HG02840 (cell line): ENCODE data around the gene GSK3B.
"Not testable (repeated sequence)": the region's sequence is repeated elsewhere in the genome, so short reads cannot be mapped to it uniquely, and the experiment has no call there.

Experiments
- ATAC-seq: cut with Tn5 transposase; IDR thresholded peaks from one replicate; pipeline ENCODE4 v1.9.1; 2021; ENCODE audit warnings: mild to moderate bottlenecking, moderate library complexity, moderate number of reproducible peaks; ENCODE audit not compliant: unreplicated experiment, low FRiP score

Gene GSK3B

DNA sequence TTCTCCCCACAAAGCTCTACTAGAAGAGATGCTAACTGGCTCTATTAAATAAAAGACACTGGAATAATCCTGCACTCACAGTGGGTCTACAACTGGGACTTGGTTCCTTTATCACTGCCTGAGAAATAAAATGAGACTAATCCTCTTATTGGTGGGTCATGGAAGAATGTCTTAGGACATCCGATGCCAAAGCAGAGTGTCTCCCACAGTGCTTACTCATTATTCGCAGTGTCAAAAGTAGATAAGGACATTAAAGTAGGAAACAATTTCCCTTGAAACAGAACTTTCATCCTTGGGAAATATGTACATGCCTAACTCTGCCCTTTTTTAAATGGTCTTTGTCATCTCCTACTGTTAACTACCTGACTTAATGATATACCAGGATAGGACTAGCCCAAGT lies 71.5 kb downstream of the GSK3B start:
- no peak for ATAC-seq

DNA sequence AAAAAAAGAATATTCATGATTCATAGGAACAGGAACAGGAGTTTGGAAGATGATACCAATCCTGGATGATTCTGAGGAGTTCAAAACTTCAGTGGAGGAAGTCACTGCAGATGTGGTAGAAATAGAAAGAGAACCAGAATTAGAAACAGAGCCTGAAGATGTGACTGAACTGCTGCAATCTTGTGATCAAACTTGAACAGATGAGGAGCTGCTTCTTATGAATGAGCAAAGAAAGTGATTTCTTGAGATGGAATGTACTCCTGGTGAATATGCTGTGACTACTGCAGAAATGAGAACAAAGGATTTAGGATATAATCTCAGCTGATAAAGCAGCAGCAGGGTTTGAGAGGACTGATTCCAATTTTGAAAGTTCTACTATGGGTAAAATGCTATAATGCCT lies 72.7 kb downstream of the GSK3B start:
- ATAC-seq = no peak

DNA sequence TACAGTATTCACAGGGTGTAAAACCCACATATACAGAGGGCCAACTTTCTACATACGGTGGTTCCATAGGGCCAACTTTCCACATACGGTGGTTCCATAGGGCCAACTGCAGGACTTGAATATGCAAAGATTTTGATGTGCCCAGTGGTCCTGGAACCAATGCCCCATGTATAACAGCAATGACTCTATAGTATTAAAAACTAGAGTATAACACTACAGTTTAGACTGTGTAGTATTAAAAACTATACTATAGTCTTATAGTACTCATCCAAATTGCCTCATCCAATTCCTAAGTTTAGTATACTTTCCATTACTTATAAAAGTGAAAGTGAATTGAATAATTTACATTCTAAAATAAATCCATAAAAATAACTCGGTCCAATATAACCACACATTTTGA lies 75.9 kb downstream of the GSK3B start:
- no peak for ATAC-seq

DNA sequence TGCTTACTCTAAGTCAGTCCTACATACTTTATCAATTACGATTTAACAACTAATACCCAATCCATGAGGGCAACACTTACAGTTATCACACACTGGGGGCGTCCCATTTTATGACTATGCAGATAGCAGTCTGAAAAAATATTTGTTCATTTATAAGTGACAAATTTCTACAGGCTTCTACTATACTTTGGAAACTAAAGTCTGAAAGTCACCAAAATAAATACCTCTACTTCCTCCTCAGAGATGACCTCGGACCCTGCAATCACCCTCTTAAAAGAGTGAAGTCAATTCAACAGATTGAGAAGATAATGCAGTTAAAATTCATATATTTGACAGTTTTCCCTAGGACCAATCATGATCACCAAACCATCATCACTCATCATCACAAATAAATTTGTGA lies 76.6 kb downstream of the GSK3B start:
- ATAC-seq = no peak

GRCh38 chr3:120013481-120013880 lies 80.8 kb downstream of the GSK3B start:
- no peak for ATAC-seq

DNA sequence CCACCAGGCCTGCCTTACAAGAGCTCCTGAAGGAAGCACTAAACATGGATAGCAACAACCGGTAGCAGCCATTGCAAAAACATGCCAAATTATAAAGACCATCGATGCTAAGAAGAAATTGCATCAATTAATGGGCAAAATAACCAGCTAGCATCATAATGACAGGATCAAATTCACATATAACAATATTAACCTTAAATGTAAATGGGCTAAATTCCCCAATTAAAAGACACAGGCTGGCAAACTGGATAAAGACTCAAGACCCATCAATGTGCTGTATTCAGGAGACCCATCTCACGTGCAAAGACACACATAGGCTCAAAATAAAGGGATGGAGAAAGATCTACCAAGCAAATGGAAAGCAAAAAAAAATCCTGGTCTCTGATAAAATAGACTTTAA lies 88.5 kb downstream of the GSK3B start:
- not testable (repeated sequence) for ATAC-seq

- not testable (repeated sequence) for ATAC-seq
Observed at GRCh38 chr3:120004008-120004498, 90.2 kb downstream of the GSK3B start.

GRCh38 chr3:119998166-119998565 lies 96.1 kb downstream of the GSK3B start:
- ATAC-seq = no peak

GRCh38 chr3:119990888-119991287 lies 103.4 kb downstream of the GSK3B start:
- ATAC-seq = no peak

DNA sequence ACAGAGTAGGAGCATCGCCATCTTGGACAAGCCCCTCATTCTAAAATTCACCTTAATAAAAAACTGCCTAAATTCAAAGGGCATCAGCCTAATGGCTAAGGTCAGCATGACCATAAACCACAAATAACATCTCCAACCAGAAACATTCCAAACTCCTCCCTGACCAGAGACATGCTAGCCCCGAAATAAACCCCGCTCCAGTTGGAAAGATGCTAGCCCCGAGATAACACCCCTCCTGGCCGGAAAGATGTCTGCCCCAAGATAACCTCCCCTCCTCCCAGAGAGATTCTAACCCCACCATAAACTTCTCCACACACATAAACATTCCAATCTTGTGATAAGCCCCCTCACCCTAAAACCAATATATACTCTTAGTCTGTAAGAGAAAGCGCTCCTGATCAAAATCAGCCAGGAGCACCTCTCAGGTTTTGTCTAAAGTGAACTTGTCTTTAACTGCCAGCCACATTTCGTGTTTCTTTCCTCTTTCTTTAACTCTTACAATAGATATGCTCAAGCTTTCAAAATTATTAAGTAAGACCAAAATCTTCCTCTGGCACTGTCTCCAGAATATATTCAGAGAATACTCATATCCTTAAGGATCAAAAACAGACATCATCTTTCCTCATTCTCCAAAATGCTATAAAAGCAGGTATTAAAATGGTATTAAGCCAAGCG lies 104.1 kb downstream of the GSK3B start:
- ATAC-seq = no peak

GRCh38 chr3:119986812-119987211 lies 107.4 kb downstream of the GSK3B start:
- ATAC-seq = not testable (repeated sequence)

DNA sequence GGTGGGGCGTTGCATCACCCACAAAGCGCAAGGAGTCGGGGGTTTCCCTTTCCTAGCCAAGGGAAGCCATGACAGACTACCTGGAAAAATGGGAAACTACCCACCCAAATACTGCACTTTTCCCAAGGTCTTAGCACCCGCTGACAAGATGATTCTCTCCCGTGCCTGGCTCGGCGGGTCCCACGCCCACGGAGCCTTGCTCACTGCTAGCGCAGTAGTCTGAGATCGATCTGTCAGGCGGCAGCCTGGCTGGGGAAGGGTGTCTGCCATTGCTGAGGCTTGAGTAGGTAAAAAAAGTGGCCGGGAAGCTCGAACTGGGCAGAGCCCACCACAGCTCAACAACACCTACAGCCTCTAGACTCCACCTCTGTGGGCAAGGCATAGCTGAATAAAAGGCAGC lies 112.9 kb downstream of the GSK3B start:
- no peak for ATAC-seq

DNA sequence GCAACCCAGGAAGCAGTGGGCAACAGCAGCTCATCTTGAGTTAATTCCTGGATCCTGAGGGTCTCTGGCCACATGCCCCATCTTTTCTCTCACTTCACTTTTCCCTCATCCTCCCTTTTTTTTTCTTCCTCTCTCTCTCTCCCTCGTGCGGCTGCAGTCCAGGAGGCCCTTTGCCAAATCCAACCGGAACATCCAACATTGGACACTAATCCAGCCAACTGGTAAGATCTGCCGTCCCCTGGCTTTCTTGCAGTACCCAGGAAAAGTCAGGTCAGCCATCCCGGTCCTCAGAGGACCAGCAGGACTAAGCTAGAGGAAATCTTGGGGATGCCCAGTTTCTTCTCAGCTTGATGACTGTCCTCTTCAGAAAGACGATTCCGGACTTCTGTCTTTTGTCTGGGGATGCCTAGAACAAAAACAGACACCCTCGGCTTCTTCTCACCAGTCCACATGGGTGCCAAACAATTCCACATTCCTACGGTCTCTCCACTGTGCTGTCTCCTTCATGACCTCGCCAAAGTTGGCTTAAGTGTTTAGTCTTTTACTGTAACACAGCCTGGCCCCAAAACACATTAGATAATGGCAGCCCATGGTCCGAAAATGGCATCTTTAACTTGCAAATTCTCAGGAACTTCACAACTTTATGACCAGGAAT lies 115.6 kb downstream of the GSK3B start:
- ATAC-seq = no peak

DNA sequence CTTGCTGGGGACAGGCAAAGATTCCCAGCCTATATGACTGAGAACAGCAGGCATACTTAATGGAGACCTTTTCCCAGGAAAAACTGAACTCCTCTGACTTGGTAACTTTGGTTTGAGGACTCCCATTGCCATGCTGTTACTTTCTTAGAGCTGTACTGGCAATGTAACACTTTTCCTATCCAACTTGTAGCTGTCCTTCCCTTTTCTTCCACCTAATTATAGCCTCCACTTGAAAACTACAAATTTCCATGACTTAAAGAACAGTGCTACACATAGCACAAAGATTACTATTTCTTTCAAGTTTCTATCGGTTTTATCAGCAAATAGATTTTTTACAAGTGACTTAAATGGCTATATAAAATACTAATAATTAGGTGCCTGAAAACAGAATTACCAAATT lies 116.9 kb downstream of the GSK3B start:
- no peak for ATAC-seq

DNA sequence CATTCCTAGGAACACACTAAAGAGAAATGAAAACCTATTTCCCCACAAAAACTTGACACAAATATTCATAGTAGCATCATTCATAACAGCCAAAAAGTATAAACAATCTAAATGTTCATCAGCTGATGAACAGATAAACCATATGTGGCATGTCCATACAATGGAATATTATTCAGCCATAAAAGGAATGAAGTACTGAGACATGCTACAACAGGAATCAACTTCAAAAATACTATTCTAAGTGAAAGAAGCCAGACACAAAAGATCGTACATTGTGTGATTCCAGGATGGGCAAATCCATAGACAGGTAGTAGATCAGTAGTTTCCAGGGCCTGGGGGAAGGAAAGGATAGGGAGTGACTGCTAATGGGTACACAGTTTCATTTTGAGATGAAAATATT lies 118.0 kb downstream of the GSK3B start:
- ATAC-seq = no peak

GRCh38 chr3:119974656-119975055 lies 119.6 kb downstream of the GSK3B start:
- no peak for ATAC-seq

GRCh38 chr3:119973018-119973646 lies 121.1 kb downstream of the GSK3B start:
- no peak for ATAC-seq

GRCh38 chr3:119969759-119970158 lies 124.5 kb downstream of the GSK3B start:
- no peak for ATAC-seq

DNA sequence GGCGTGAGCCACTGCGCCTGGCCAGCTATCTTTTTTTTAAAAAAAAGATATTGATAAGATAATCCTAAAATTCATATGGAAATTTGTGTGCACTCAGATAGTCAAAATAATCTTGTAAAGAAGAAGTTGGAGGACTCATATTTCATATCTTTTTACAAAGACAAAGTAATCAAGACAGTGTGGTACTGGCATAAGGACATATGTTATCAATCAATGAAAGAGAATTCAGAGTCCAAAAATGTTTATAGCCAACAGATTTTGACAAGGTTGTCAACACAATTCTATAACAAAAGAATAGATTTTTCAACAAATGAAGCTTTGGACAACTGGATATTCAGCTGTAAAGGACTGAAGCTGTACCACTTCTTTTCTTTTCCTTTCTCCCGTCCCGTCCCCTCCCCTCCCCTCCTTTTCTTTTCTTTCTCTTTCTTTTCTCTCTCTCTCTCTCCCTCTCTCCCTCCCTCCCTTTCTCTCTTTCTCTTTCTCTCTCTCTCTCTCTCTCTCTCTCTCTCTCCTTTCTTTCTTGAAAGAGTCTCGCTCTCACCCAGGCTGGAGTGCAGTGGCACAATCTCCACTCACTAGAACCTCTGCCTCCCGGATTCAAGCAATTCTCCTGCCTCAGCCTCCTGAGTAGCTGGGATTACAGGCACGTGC lies 126.8 kb downstream of the GSK3B start:
- no peak for ATAC-seq

- ATAC-seq = no peak
Observed at GRCh38 chr3:119965692-119966091, 128.6 kb downstream of the GSK3B start.

GRCh38 chr3:119964294-119964693 lies 130.0 kb downstream of the GSK3B start:
- no peak for ATAC-seq
